ENCODE results near the gene ADAT2.
"Not testable (repeated sequence)": the region's sequence is repeated elsewhere in the genome, so short reads cannot be mapped to it uniquely, and the experiment has no call there.

GRCh38 chr6:143447865-143448264 lies 2.6 kb downstream of the ADAT2 start:
- not testable (repeated sequence) for TF ChIP-seq ZNF70 (CRISPR knock-in tag; IDR thresholded peaks at IDR 0.05); PATZ1 (CRISPR knock-in tag; IDR thresholded peaks at IDR 0.05; ENCODE audit: borderline replicate concordance); ARNTL (CRISPR knock-in tag; IDR thresholded peaks at IDR 0.05; ENCODE audit: borderline replicate concordance, low read depth); RARB (CRISPR knock-in tag; IDR thresholded peaks at IDR 0.05); ZNF8 (CRISPR knock-in tag; IDR thresholded peaks at IDR 0.05); CREB5 (CRISPR knock-in tag; IDR thresholded peaks at IDR 0.05; ENCODE audit: low read depth); TCF4 (CRISPR knock-in tag; IDR thresholded peaks at IDR 0.05; ENCODE audit: borderline replicate concordance); ZFP30 (CRISPR knock-in tag; IDR thresholded peaks at IDR 0.05); ZFP3 (CRISPR knock-in tag; IDR thresholded peaks at IDR 0.05); TSHZ2 (CRISPR knock-in tag; IDR thresholded peaks at IDR 0.05); SNAI2 (CRISPR knock-in tag; IDR thresholded peaks at IDR 0.05); ISL1 (CRISPR knock-in tag; IDR thresholded peaks at IDR 0.05); ESRRG (CRISPR knock-in tag; IDR thresholded peaks at IDR 0.05); TOX (CRISPR knock-in tag; IDR thresholded peaks at IDR 0.05; ENCODE audit: borderline replicate concordance)
